H1 (cell line): Measurements from ENCODE around the gene NPNT. TPM values are rescaled to one million over a fixed set of nuclear protein-coding genes. Genes with fewer than 3 reads are reported as not detected.

ENCODE experiments used
- CTCF ChIA-PET: fragments of 300-600 bp; sonication (Branson Sonifier 250); formaldehyde crosslinking; loops from one replicate; lab custom pipeline; 2021; ENCODE audit not compliant: partially characterized antibody; lab: Charles Lee
- POLR2A ChIA-PET: fragments of 300-600 bp; sonication (Branson Sonifier 250); formaldehyde crosslinking; loops from one replicate; lab custom pipeline; 2021; ENCODE audit warnings: inconsistent platforms; ENCODE audit not compliant: partially characterized antibody; lab: Charles Lee
- DNase-seq, 2 experiments: peaks; one replicate each; pipeline versions ENCODE4 v3.0.0 to v3.0.0-alpha.2; 2010 to 2022; ENCODE audit warnings: low spot score in 2 of 2, low read depth in 1 of 2, mixed read lengths in 1 of 2
- FAIRE-seq: peaks from 2 replicates; lab custom pipeline; 2011; peaks lifted over from hg19 to GRCh38; lab: Jason Lieb, UNC
- H2AFZ ChIP-seq: 2 replicates; pipeline ENCODE4 v1.8.1; 2012; ENCODE audit warnings: low read length, inconsistent platforms
- H2AK5ac ChIP-seq: 2 replicates; pipeline ENCODE4 v1.6.1; 2013; ENCODE audit warnings: low read depth, low read length
- H2BK120ac ChIP-seq: replicated peaks from 2 replicates; pipeline ENCODE3; 2013; ENCODE audit warnings: low read depth, low read length, inconsistent platforms
- H2BK12ac ChIP-seq: 2 replicates; pipeline ENCODE4 v1.6.1; 2013; ENCODE audit warnings: low read depth, low read length
- H2BK15ac ChIP-seq: 2 replicates; pipeline ENCODE4 v1.6.1; 2013; ENCODE audit warnings: low read length
- H2BK20ac ChIP-seq: 2 replicates; pipeline ENCODE4 v1.6.1; 2013; ENCODE audit warnings: low read length
- H2BK5ac ChIP-seq: 2 replicates; pipeline ENCODE4 v1.6.1; 2013; ENCODE audit warnings: low read depth, low read length
- H3K14ac ChIP-seq: 2 replicates; pipeline ENCODE4 v1.6.1; 2013; ENCODE audit warnings: inconsistent platforms; ENCODE audit not compliant: insufficient read length
- H3K18ac ChIP-seq: 2 replicates; pipeline ENCODE4 v1.6.1; 2013; ENCODE audit warnings: low read length; ENCODE audit errors: extremely low read depth
- H3K23ac ChIP-seq: 2 replicates; pipeline ENCODE4 v1.6.1; 2013; ENCODE audit warnings: inconsistent platforms; ENCODE audit not compliant: insufficient read length
- H3K23me2 ChIP-seq: 2 replicates; pipeline ENCODE4 v1.6.1; 2013; ENCODE audit warnings: low read depth, low read length
- H3K27ac ChIP-seq: 2 replicates; pipeline ENCODE4 v1.6.1; 2011; ENCODE audit warnings: low read depth, low read length, inconsistent platforms
- H3K27me3 ChIP-seq, 4 experiments: replicated peaks in 1 of 4; 1 replicate in 1 of 4; 2 replicates in 3 of 4; pipeline versions ENCODE4 v1.6.1 to v1.8.1; 2011 to 2013; ENCODE audit warnings: low read length in 3 of 4, mild to moderate bottlenecking in 3 of 4, inconsistent platforms in 2 of 4, mixed read lengths in 2 of 4, moderate library complexity in 1 of 4; ENCODE audit not compliant: control insufficient read depth in 3 of 4, insufficient read depth in 3 of 4; ENCODE audit errors: extremely low read depth in 1 of 4
- H3K36me3 ChIP-seq, 4 experiments: 2 replicates each; pipeline versions ENCODE4 v1.6.1 to v1.8.1; 2011 to 2013; ENCODE audit warnings: mild to moderate bottlenecking in 4 of 4, low read length in 3 of 4, moderate library complexity in 2 of 4, control low read depth in 1 of 4, inconsistent platforms in 1 of 4; ENCODE audit not compliant: insufficient read depth in 4 of 4, control insufficient read depth in 2 of 4
- H3K4ac ChIP-seq: replicated peaks from 2 replicates; pipeline ENCODE3; 2013; ENCODE audit warnings: low read length, low read depth, mixed read lengths, inconsistent platforms; ENCODE audit not compliant: insufficient read length
- H3K4me1 ChIP-seq, 4 experiments: replicated peaks in 1 of 4; 1 replicate in 1 of 4; 2 replicates in 3 of 4; pipeline versions ENCODE4 v1.6.1 to v1.8.1; 2011 to 2013; ENCODE audit warnings: low read length in 3 of 4, inconsistent platforms in 2 of 4, mixed read lengths in 1 of 4; ENCODE audit not compliant: insufficient read depth in 4 of 4, control insufficient read depth in 3 of 4
- H3K4me2 ChIP-seq, 2 experiments: 2 replicates each; pipeline versions ENCODE4 v1.6.1 to v1.8.1; 2011 to 2013; ENCODE audit warnings: low read depth in 2 of 2, low read length in 2 of 2, control low read depth in 1 of 2, inconsistent platforms in 1 of 2, mild to moderate bottlenecking in 1 of 2; ENCODE audit not compliant: insufficient read depth in 1 of 2
- H3K4me3 ChIP-seq, 4 experiments: fragments of 200-600, 300-600 bp in 1 of 4; sonication (generic), shearing (Covaris generic), sonication (Bioruptor Twin) in 1 of 4; 2 replicates each; pipeline versions ENCODE4 v1.5.1 to v1.8.1; 2011 to 2016; ENCODE audit warnings: low read length in 4 of 4, low read depth in 3 of 4, control low read depth in 2 of 4, inconsistent platforms in 2 of 4, mild to moderate bottlenecking in 2 of 4, mixed read lengths in 1 of 4, moderate library complexity in 1 of 4; ENCODE audit not compliant: insufficient read depth in 2 of 4; ENCODE audit errors: extremely low read depth in 1 of 4
- H3K56ac ChIP-seq: replicated peaks from 2 replicates; pipeline ENCODE3; 2013; ENCODE audit warnings: low read depth, mild to moderate bottlenecking, mixed read lengths, low read length, inconsistent platforms; ENCODE audit not compliant: insufficient read length
- H3K79me1 ChIP-seq: 2 replicates; pipeline ENCODE4 v1.6.1; 2013; ENCODE audit warnings: low read depth, low read length, control low read depth
- H3K79me2 ChIP-seq, 2 experiments: 2 replicates each; pipeline versions ENCODE4 v1.6.1 to v1.8.1; 2012 to 2013; ENCODE audit warnings: low read length in 2 of 2, mild to moderate bottlenecking in 2 of 2, inconsistent platforms in 1 of 2; ENCODE audit not compliant: insufficient read depth in 2 of 2, control insufficient read depth in 1 of 2
- H3K9ac ChIP-seq, 4 experiments: replicated peaks in 1 of 4; 1 replicate in 1 of 4; 2 replicates in 3 of 4; pipeline versions ENCODE4 v1.6.1 to v1.8.1; 2011 to 2013; ENCODE audit warnings: low read depth in 3 of 4, low read length in 3 of 4, control low read depth in 2 of 4, mild to moderate bottlenecking in 2 of 4, moderate library complexity in 2 of 4, inconsistent platforms in 1 of 4; ENCODE audit errors: extremely low read depth in 1 of 4
- H3K9me3 ChIP-seq, 2 experiments: 2 replicates each; pipeline versions ENCODE4 v1.6.1 to v1.8.1; 2012 to 2013; ENCODE audit warnings: mild to moderate bottlenecking in 2 of 2, moderate library complexity in 2 of 2, control low read depth in 1 of 2, inconsistent platforms in 1 of 2, low read depth in 1 of 2, low read length in 1 of 2, mixed read lengths in 1 of 2; ENCODE audit not compliant: insufficient read depth in 2 of 2
- H4K20me1 ChIP-seq, 2 experiments: replicated peaks in 1 of 2; 2 replicates each; pipeline versions ENCODE3 to v1.8.1; 2011 to 2013; ENCODE audit warnings: inconsistent platforms in 2 of 2, low read length in 2 of 2, mild to moderate bottlenecking in 1 of 2; ENCODE audit not compliant: insufficient read depth in 2 of 2, control insufficient read depth in 1 of 2
- H4K5ac ChIP-seq: 2 replicates; pipeline ENCODE4 v1.6.1; 2013; ENCODE audit warnings: low read length, low read depth, mixed read lengths, inconsistent platforms; ENCODE audit not compliant: insufficient read length
- H4K8ac ChIP-seq: 2 replicates; pipeline ENCODE4 v1.8.0; 2013; ENCODE audit warnings: mild to moderate bottlenecking, moderate library complexity, low read length, inconsistent platforms; ENCODE audit not compliant: insufficient read depth; ENCODE audit errors: extremely low read depth
- H4K91ac ChIP-seq: replicated peaks from 2 replicates; pipeline ENCODE3; 2013; ENCODE audit warnings: low read length, mixed read lengths, inconsistent platforms; ENCODE audit not compliant: insufficient read length
- BRCA1 ChIP-seq: IDR thresholded peaks from 2 replicates; pipeline ENCODE4 v1.6.1; 2012; ENCODE audit warnings: low read depth, low read length, improper control_type of control experiment
- KDM1A ChIP-seq: fragments of 200-600, 300-600 bp; sonication (generic); IDR thresholded peaks from 2 replicates; pipeline ENCODE4 v1.7.1; 2016; ENCODE audit warnings: mild to moderate bottlenecking, low read length, borderline replicate concordance
- MAX ChIP-seq: IDR thresholded peaks from 2 replicates; pipeline ENCODE4 v1.6.1; 2012; ENCODE audit warnings: inconsistent platforms
- RAD21 ChIP-seq, 2 experiments: IDR thresholded peaks in 1 of 2; conservative IDR thresholded peaks in 1 of 2; 2 replicates each; pipeline ENCODE4 v1.6.1; 2011; ENCODE audit warnings: low read depth in 2 of 2, low read length in 2 of 2, improper control_type of control experiment in 1 of 2, inconsistent platforms in 1 of 2, mild to moderate bottlenecking in 1 of 2, moderate library complexity in 1 of 2
- SIX5 ChIP-seq: IDR thresholded peaks from 2 replicates; pipeline ENCODE4 v1.6.1; 2011; ENCODE audit warnings: mild to moderate bottlenecking, low read depth, low read length
- WGBS, 2 experiments: shearing (Covaris generic) in 1 of 2; methylation state at CpG; one replicate each; pipeline versions ENCODE4 v1.1.6 to v1.1.7; 2013 to 2015; ENCODE audit warnings: low lambda C conversion rate in 2 of 2, mixed read lengths in 2 of 2, inconsistent platforms in 1 of 2, low coverage in 1 of 2, missing lambda C conversion rate in 1 of 2; ENCODE audit not compliant: insufficient replicate concordance in 2 of 2, insufficient coverage in 1 of 2, insufficient read length in 1 of 2; ENCODE audit errors: extremely low coverage in 1 of 2, missing lambda C conversion rate in 1 of 2; 5-methylcytosine and 5-hydroxymethylcytosine counted together
- polyA plus RNA-seq, 7 experiments: library from polyadenylated mRNA; depleted of rRNA in 3 of 7; stranded (reverse) in 5 of 7; unstranded in 2 of 7; fragments of >200 nt in 5 of 7; fragments of 200-250 nt in 2 of 7; gene quantifications; 1 replicate in 5 of 7; 2 replicates in 1 of 7; 4 replicates in 1 of 7; pipeline versions ENCODE4 v1.2.1 to v1.2.3, GENCODE V29; 2011 to 2013; ENCODE audit warnings: missing spikeins in 2 of 7, mixed read lengths in 2 of 7
- total RNA-seq: library from RNA; stranded (reverse); fragmentation: NEBNext Ultra II Directional; extraction: Animal tissue kit (Norgen Biotek cat#: 25700); gene quantifications from 2 replicates; pipeline ENCODE4 v1.2.1, GENCODE V29; 2021

The NPNT gene
- total and polyA plus RNA-seq, 2 of the 8 experiments (the other 6 are each of a cell fraction or from before 2014, with no cell fraction given) = 0.24 to 0.97 TPM

- Histone ChIP-seq H3K18ac (no peak overlapping the region), H3K27me3 (no peaks in the 10 kb centered on the region), H3K14ac (no peak overlapping the region), H3K4me2 (no peak overlapping the region), H2BK120ac (no peak overlapping the region), H3K36me3 (peaks cover 0 to 5% (median 1%) of the 10 kb centered on the region in 4 experiments; a peak in 2 of 8 replicates), H3K4me3 (no peak overlapping the region), H2BK12ac (no peak overlapping the region), H4K5ac (no peak overlapping the region), H3K4me1 (no peaks in the 10 kb centered on the region), H2AK5ac (no peak overlapping the region), H3K27ac (no peak overlapping the region), H2BK5ac (no peak overlapping the region), H2BK20ac (no peak overlapping the region), H2BK15ac (no peak overlapping the region), H4K20me1 (no peaks in the 10 kb centered on the region), H3K4ac (no peak overlapping the region), H3K23me2 (no peaks in the 10 kb centered on the region; the same call in 1 of the 2 replicates), H3K9me3 (peaks cover 18 to 27% of the 10 kb centered on the region in 2 experiments), H3K9ac (no peak overlapping the region), H3K23ac (no peak overlapping the region), H4K91ac (no peak overlapping the region), H3K79me2 (no peaks in the 10 kb centered on the region), H4K8ac (no peak overlapping the region), H2AFZ (no peak overlapping the region), H3K79me1 (no peaks in the 10 kb centered on the region), H3K56ac (no peak overlapping the region)
- ChIA-PET POLR2A (no interaction called here), CTCF (interaction anchor here (1.2 kb wide), 1 partner anchor 134 kb away, joined by 3 read pairs; no protein-coding TSS in a partner anchor)
- 91% methylated on average over 10 of the region's 10 CpGs; no CpG with 5 or more reads in 1 of the 2 experiments for WGBS, 2 experiments
- no peak for DNase-seq
- no peak for FAIRE-seq
- TF ChIP-seq BRCA1 = no peak
- TF ChIP-seq KDM1A = no peak
- TF ChIP-seq RAD21 (IDR thresholded peaks at IDR 0.05 in 1 of 2, conservative IDR thresholded peaks at IDR 0.05 in 1 of 2; ENCODE audit: low read depth in 2 of 2, low read length in 2 of 2) = no peak
- no peak for TF ChIP-seq MAX
- TF ChIP-seq SIX5 = no peak
These were observed 36.7 kb upstream of the NPNT start for GRCh38 chr4:105858466-105859040.
